Neutrophil (primary cell): Measurements from ENCODE around the gene MPL.

Experiments
- H3K27ac ChIP-seq: fragments of 200-600 bp; sonication (generic); 2 replicates; pipeline ENCODE4 v1.5.1; 2016; ENCODE audit warnings: mild to moderate bottlenecking, moderate library complexity
- H3K27me3 ChIP-seq: fragments of 200-600 bp; sonication (generic); 2 replicates; pipeline ENCODE4 v1.6.0; 2016; ENCODE audit warnings: mild to moderate bottlenecking
- H3K36me3 ChIP-seq: fragments of 200-600 bp; sonication (generic); 2 replicates; pipeline ENCODE4 v1.5.1; 2017
- H3K4me1 ChIP-seq, 2 experiments: fragments of 200-600 bp in 1 of 2; sonication (generic) in 1 of 2; 1 replicate in 1 of 2; 2 replicates in 1 of 2; pipeline versions ENCODE4 v1.5.1 to v1.6.1; 2013 to 2016; ENCODE audit warnings: low read depth in 1 of 2, low read length in 1 of 2, mild to moderate bottlenecking in 1 of 2, moderate library complexity in 1 of 2; ENCODE audit not compliant: control insufficient read depth in 1 of 2, insufficient read depth in 1 of 2
- H3K4me3 ChIP-seq, 2 experiments: fragments of 200-600 bp in 1 of 2; sonication (generic) in 1 of 2; 1 replicate in 1 of 2; 2 replicates in 1 of 2; pipeline ENCODE4 v1.5.1; 2013 to 2016; ENCODE audit warnings: low read depth in 1 of 2, low read length in 1 of 2, mild to moderate bottlenecking in 1 of 2, moderate library complexity in 1 of 2
- H3K9me3 ChIP-seq: fragments of 200-600 bp; sonication (generic); 2 replicates; pipeline ENCODE4 v1.5.1; 2016
- TF ChIP-seq, protein P1 (sequence below): fragments of 200-600 bp; sonication (generic); IDR thresholded peaks from 2 replicates; pipeline ENCODE4 v1.5.1; 2016; ENCODE audit warnings: antibody characterized with exemption

Gene MPL

DNA sequence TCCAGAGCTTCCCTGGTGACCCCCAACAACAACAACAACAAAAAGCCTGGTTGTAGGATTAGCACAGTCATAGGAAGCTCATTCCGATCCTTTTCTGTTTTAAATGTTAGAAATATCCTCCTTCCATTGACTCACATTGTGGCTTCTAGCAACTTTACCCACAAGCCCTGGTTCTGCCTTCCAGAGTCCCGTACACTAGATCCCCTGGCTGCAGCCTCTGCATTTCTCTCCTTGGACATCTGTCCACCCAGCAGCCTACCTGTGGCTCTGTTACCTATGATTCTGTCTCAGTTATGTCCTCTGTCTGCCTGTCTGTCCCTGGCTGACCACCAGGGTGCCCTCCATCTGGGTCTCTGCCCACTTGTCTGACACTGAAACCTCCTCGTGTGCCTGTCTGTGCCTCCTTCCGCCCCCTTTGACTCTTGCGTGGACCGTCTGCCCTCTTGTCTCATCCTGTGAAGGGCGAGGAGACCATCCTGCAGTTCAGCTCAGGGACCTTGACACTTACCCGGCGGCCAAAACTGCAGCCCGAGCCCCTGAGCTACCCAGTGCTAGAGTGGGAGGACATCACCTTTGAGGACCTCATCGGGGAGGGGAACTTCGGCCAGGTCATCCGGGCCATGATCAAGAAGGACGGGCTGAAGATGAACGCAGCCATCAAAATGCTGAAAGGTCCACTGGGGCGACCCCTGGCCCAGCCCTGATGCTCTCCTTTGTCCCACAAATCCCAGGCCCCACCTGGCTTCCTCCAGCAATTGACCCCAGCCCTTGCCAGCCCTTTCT, 20.7 kb upstream of the MPL start:
- Histone ChIP-seq H3K27ac (no peak overlapping the region), H3K27me3 (no peaks in the 10 kb centered on the region), H3K4me1 (no peaks in the 10 kb centered on the region), H3K36me3 (no peaks in the 10 kb centered on the region), H3K4me3 (no peak overlapping the region), H3K9me3 (no peaks in the 10 kb centered on the region)
- TF ChIP-seq, protein P1, sequence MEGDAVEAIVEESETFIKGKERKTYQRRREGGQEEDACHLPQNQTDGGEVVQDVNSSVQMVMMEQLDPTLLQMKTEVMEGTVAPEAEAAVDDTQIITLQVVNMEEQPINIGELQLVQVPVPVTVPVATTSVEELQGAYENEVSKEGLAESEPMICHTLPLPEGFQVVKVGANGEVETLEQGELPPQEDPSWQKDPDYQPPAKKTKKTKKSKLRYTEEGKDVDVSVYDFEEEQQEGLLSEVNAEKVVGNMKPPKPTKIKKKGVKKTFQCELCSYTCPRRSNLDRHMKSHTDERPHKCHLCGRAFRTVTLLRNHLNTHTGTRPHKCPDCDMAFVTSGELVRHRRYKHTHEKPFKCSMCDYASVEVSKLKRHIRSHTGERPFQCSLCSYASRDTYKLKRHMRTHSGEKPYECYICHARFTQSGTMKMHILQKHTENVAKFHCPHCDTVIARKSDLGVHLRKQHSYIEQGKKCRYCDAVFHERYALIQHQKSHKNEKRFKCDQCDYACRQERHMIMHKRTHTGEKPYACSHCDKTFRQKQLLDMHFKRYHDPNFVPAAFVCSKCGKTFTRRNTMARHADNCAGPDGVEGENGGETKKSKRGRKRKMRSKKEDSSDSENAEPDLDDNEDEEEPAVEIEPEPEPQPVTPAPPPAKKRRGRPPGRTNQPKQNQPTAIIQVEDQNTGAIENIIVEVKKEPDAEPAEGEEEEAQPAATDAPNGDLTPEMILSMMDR: no peak

DNA sequence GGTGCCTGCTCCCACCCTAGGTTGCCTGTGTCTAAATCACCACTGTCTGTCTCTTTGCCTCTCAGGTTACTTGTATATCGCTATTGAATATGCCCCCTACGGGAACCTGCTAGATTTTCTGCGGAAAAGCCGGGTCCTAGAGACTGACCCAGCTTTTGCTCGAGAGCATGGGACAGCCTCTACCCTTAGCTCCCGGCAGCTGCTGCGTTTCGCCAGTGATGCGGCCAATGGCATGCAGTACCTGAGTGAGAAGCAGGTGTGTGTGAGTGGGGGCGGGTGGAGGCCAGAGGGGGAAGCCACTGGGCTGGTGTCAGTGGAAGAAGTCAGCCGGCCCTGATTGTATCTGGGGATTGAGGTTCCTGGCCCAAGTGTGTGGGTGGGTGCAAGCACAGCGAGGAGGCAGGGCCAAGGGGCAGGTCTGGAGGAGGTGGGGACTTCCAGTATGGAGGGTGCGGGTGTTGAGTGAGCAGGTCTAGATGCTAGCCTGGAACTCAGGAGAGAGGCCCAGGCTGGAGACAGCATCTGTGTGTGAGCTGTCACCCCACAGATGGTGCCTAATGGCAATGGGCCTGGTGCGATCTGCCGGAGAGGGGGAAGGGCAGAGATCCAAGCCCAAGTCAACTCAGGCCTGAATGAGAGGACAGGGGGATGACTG, 19.7 kb upstream of the MPL start:
- no peaks in the 10 kb centered on the region for H3K27me3 ChIP-seq
- TF ChIP-seq, protein P1: no peak
- H3K36me3 ChIP-seq: no peaks in the 10 kb centered on the region
- H3K4me3 ChIP-seq: no peak overlapping the region
- no peaks in the 10 kb centered on the region for H3K9me3 ChIP-seq
- H3K27ac ChIP-seq: no peak overlapping the region
- no peaks in the 10 kb centered on the region for H3K4me1 ChIP-seq

DNA sequence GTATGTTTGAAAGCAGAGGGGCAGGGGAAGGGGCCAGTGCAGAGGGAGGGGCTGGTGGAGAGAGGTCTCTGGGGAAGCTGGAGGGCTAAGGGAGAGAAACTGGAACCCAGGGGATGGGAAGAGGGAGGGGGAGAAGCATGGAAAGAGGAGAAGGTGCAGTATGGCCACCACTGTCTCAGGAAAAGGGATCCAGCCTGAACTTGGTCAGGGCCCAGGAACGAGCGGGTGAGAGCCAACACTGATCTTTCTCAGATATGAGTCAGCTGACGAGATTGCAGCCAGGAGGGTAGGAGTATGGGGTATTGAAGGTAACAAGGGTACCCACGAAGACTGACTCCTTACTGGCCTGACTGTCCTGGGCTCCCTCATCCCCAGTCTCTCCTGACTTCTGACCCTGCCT, 18.8 kb upstream of the MPL start:
- no peaks in the 10 kb centered on the region for H3K27me3 ChIP-seq
- no peak overlapping the region for H3K4me3 ChIP-seq
- H3K9me3 ChIP-seq: no peaks in the 10 kb centered on the region
- H3K27ac ChIP-seq: no peak overlapping the region
- H3K36me3 ChIP-seq: no peaks in the 10 kb centered on the region
- TF ChIP-seq, protein P1: no peak
- no peaks in the 10 kb centered on the region for H3K4me1 ChIP-seq

DNA sequence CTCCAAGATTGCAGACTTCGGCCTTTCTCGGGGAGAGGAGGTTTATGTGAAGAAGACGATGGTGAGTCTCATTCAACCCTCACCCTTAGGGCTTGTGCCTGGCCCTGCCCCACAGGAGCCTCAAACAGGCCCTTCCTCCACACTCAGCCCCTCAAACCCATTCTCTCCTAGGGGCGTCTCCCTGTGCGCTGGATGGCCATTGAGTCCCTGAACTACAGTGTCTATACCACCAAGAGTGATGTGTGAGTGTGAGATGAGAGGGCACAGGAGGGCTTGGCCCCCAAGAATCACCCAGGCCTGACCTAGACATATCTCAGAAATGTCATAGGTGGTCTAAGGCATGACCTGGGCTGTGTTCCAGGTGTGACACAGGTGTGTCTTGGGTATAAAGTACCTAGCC, 18.3 kb upstream of the MPL start:
- no peak overlapping the region for H3K27ac ChIP-seq
- H3K4me3 ChIP-seq: no peak overlapping the region
- H3K9me3 ChIP-seq: no peaks in the 10 kb centered on the region
- H3K36me3 ChIP-seq: no peaks in the 10 kb centered on the region
- no peaks in the 10 kb centered on the region for H3K4me1 ChIP-seq
- H3K27me3 ChIP-seq: no peaks in the 10 kb centered on the region
- TF ChIP-seq, protein P1: no peak

DNA sequence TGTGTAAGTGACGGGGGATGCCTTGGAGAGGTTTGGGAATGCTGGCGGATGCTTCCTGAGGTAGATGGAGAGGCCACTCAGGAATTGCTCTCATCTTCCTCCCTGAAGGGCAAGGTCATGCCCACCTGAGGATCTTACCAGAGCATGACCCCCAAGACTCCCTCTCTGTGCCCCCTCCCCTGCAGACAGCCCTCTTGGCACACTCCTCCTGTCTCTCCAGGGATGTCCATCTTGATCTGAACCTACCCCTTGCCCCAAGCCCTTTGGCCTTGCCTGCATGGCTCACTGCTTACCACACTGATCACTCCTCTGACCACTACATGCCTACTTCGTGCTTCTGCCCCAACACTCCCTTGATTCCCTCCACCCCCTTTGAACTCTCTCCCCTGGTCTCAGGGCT, 17.9 kb upstream of the MPL start:
- no peaks in the 10 kb centered on the region for H3K27me3 ChIP-seq
- H3K4me3 ChIP-seq: no peak overlapping the region
- H3K27ac ChIP-seq: no peak overlapping the region
- H3K4me1 ChIP-seq: no peaks in the 10 kb centered on the region
- TF ChIP-seq, protein P1: no peak
- no peaks in the 10 kb centered on the region for H3K9me3 ChIP-seq
- no peaks in the 10 kb centered on the region for H3K36me3 ChIP-seq
